NAMALWA (cell line): ENCODE results near the gene CRACR2A.

ENCODE experiments used
- DNase-seq: peaks from one replicate; pipeline ENCODE4 v3.0.0-alpha.2; 2015; ENCODE audit warnings: low spot score

The CRACR2A gene

DNA sequence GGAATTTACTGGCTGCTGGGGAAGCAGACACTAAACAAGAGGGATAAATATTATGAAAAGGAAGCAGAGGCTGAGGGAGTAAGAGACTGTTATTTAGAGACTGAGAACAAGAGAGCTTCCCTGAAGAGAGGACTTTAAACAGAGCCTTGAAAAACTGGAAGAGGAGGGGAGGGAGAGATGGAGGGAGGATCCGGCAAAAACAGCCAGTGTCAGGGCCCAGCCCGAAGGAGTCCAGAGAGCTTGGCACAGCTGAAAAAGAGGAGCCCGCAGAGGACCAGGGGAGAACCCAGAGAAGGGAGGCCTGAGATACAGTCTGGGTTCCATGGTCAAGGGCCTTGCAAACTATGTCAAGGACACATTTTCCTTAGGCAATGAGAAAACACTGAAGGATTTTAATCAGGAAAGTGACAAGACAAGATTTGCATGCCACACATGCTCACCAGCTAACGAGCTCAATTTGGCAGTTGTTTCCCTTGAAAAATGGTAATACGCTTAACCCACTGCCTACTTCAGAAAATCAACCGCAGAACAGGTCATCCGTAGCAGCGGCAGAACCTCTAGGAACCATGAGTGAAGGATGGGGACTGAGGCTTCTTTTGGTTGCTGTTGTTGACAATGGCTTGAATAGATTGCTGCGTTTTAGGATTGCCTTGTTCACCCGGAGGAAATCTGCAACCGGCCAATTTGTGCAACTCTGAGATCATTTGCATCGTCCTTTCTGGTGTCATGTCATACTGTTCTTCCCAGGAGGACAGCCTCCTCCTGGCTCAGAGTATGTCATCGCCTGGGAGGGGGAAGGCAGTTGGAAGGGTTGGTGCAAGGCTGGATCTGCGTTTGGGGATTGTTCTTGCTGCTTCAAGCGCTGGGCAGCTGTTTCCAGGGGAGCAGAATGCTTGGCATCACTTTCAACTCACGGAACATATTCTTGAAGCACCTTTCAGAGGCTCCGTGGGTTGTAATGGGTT lies 153.7 kb downstream of the CRACR2A start:
- DNase-seq: no peak

DNA sequence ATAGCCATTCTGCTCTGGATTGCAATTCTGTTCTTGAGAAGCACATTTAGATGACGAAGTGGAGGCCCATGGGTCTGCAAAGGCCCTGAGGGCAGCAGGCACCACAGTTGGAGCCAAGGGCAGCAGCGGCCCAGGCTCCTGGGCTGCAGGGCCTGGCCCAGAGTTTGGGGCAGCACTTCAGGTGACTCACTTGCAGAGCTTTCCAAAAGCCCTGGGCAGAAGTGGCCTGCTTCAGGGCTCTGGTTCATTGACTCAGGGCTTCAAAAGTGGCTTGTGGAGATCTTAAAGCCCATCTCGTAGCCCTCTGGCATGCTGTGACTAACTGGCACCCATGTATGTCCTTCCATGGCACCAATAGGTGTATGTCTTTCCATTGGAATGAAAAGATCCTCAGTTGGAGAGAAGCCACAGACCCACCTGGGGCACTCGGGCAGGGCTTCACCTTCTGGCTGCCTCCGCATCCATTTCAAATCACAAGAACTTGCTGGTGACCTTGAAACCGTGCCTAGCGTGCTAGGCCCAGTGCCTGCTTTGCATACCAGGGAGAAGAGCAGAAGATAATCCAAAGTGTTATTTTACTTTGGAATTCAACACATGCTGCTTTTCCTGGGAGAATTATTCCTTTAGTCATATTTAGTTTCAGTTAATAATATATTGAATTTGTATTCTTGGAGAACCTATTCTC lies 155.2 kb downstream of the CRACR2A start:
- no peak for DNase-seq

DNA sequence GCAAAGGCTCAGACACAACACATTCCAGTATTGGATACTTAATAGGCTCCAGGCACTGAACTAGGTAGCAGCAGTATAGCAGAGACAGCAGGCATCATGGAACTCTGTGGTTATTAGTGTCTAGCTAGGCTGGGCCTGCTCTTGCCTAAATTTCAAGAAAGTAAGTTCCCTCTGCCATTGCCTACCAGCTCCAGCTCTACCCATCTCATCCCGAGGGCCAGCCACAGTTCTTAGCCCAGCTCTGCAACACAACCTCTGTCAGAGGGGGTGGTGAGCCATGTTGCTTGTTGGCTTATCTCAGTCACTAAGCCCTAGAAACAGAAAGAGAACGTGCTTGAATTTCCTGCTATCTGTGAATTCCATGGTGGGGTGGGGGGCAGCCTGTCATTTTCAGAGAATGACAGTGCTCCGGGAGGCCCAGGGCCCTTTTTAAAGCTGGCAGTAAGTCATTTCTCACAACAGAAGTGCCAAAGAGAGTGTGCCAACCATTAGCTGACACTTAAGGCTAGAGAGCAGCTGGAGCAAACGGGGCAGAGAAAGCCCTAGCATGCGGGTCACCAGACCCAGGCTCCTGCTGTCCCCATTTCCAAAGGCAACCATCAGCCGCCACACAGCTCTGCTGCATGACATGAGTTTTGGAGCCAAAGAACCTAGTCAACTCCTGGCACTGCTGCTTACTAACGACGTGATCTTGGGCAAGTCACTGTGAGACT lies 156.1 kb downstream of the CRACR2A start:
- no peak for DNase-seq

DNA sequence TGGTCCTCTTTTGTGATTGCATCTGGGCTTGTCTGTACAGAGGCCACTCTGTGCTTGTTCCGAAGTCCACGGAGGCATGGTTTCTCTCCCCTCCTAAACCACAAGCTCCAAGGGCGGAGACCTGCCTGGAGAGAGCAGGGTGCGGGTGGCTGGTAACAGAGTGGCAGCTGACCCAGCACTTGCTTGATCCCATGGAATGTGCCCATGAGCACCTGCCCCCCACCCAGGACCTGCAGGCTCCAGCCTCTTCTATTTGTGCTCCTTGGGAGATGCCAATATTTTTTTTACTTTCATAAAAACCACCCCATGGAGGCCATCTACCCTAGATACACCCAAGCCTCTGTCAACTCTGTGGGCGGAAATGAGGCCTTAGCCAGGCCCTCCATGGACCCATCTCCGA lies 157.2 kb downstream of the CRACR2A start:
- no peak for DNase-seq

DNA sequence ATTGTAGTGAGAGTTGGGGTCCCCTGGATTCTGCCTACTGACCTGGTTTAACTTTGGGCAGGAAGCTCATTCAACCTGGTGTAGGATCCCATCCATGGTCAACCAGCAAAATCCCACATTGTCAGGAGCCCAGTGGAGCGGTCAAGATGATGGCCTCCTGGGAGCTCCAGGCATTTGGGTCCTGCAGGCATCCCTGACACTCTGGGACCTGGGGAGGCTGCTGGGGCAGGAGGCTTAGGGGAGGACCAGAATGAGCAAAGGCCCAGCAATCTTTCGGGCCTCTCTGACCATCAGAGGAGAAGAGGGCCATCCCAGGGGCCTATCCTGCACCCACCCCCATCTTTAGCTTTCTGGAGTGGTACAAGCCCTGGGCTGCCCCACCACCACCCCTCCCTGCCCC lies 157.9 kb downstream of the CRACR2A start:
- DNase-seq: no peak

DNA sequence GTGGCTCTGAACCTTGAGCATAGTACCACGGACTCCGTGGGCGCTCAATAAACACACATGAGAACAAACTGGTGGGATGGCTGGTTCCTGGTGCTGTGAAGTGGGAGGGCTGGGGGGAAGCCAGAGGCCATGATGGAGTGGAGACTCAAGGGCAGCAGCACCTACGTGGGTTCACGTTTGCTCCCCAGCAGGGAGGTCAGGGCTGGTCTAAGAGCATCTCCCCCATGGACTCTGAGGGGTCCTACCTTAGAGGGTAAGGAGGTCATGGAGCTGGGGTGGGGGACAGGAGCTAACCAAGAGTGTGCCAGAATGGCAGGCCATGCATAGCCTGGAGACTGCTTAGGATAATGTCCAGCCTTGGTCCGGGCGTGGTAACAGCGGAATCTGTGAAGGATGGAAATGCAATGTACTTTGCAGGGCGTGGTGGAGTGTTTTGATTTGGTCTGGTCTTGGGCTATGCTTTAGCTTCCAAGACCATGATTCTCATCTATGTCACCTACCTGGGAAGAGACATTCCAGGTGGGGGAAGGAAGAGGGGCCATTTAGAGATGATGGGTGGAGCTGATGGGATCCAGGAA lies 158.9 kb downstream of the CRACR2A start:
- no peak for DNase-seq

DNA sequence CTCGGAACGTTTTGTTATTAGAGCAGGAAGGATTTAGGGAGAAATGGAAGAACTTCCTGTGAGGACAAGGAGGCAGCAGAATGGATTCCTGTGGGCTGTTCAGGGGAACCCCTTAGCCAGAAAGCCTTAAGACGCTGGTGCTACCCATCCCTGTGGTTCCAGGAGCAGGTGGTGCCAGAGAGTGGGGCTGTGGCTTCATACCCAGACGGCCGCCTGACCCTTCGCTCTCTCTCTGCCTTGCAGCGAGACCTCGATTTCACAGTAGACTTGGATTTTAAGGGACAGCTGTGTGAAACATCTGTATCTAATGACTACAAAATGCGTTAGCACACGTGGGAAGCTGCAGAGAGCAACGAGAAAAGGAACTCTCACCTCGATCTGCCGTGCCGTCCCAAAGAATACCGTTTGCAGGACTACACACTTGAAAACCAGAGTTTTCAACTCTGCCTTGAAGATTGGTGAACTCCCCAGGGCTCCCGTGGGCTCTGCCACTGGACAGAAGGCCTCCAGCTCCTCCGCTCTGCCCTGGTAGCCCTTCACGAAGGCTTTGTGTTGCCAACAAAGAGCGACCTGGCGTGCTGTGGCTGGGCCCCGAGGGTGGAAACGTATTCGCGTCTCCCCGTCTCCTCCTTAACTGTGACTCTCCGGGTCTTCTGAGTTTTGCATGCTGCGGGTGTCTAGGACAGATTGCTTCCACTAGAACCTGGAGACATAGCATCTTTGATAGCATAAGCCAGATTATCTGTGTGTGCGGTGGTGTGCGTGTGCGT lies 159.9 kb downstream of the CRACR2A start:
- DNase-seq: no peak

DNA sequence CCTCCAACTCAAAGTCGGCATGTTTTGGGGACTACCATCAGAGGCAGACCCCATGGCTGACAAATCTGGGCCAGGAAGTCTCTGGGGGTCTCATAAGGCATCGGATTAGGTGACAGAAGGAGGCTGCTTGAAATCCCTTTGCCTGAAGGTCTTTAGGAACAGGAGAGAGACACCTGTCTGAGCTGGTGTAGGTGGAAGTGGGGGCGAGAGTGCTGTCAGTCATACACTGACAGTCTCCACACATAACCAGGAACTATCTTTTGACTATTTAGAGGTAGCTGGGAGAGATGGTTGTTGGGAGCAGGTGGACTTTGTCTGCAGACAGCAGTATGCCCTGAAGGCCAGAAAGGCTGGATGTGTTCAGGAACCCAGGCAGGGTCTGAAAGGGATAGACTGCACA lies 163.2 kb downstream of the CRACR2A start:
- no peak for DNase-seq

DNA sequence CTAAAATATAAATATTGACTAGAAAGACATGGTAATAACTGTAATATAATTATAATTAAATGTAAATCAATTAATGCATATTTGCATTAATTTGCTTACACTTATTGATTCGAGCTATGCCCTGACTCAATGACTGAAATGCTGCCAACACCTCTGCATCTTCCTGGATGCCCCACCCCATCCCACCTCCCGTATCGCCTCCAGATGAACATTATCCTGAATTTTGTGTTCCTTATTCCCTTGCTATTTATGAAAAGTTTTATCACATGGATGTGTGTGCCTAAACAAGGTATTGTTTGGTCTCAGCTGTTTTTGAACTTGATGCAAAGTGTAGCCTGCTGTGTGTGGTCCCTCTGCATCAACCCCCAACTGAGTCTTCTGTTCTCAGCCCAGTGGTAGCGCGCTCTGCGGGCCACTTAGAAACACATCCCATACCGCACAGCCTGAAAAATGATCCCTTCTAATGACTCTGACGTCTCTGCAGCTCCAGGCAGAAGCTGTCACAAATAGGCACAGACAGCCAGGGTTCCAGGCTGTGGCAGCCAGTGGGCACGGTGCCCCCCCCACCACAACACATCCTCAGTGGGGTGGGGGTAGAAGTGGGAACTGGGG lies 165.4 kb downstream of the CRACR2A start:
- DNase-seq: no peak

DNA sequence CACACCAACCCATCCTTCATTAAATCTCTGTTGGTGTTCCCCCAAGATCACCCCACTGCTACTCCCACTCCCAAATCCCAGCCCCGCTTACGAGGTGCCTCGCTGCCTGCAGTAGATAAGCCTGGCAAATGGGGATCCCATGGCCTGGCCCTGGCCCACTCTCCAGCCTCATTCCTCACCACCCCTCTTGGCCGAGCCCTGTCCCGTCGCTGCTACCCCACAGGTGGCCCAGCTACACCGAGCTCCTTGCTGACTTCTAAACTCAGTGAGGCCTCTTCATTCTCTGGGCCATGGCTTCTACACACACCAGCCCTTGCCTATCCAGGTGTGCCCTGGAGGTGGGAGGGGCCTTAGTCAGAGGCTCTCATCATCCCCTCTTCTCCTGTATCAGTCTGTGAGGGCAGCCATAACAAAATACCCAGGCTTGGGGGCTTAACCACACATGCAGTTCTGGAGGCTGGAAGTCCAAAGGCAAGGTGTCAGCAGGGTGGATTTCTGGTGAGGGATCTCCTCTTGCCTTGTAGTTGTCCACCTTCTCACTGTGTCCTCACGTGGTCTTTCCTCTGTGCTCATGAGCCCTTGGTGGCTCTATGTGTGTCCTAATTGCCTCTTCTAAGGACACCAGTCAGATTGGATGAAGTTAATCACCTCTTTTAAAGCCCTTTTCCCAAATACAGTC lies 169.1 kb downstream of the CRACR2A start:
- DNase-seq: no peak

DNA sequence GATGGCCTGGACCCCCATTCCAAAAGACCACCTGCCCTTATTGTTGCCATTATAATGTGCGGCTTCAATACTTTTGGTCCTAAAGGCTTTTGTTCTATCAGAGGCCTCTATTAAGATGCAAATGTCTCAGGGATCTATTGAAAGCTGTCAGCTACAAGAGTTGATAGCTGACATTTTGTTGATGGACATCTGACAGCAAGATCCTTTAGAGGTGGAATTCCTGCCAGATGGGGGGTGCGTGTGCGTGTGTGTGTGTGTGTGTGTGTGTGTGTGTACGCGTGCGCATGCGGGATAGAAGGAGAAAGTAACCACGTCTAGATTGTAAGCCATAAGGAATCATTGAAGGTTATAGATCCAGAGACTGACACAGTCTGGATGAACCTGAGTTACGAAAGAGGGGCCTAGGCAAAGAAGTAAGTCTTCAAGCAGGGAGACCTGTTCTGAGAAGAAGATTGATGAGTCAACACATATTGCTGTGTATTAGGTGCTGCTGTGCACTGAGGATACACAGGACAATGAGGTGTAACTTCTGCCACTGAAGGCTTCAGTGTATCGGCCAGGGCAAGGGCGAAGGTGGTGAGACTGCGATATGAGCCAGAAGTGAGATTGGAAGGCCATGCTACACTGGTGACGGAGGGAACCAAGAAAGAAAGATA lies 172.7 kb downstream of the CRACR2A start:
- no peak for DNase-seq

DNA sequence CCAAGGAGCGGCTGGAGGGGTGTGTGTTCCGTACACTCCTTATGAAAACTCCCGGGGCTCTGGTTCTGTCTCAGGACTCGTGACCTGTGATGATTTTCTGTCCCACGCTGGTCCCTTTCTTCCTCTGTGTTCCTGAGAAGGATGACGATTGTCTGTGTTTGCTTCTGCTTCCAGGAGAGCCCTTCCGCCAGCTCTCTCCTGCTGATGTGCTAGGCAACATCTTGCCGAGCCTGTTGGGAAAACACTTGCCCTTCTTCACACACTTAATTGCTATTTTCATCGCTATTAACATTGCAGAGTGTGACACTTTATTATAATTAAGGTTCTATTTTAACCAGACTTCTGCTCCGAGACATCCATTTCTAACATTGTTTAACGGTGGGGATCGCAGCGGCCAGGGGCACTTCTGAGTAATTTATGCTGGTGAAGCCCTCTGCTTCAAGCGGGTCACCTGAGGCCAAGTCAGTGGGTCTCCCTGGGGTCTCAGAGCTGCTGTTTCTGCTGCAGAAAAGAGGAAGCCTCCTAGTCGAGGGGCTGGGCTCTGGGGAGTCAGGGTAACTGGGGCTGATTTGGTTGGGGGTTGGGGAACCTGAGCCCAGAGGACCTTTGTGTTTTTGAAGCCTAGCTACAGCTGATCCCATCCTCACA lies 173.3 kb downstream of the CRACR2A start:
- no peak for DNase-seq

DNA sequence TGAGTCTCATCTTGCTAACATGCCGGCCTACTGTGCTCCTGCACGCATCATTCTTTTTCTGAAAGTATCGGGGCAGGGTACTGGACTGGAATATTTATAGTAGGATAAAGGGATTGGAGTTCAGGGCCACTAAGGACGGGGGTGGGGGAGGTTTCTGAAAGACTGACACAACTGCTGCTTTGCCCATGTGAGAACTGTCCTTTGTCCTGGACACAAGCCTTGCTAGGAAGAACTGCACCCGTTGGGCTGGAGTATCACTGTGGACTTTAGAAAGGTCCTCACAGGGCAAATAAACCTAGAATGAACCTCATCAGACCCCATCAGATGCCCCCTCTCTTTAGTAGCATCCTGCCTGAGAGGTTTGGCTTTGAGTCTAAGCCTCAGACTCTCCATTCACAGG lies 174.4 kb downstream of the CRACR2A start:
- no peak for DNase-seq

DNA sequence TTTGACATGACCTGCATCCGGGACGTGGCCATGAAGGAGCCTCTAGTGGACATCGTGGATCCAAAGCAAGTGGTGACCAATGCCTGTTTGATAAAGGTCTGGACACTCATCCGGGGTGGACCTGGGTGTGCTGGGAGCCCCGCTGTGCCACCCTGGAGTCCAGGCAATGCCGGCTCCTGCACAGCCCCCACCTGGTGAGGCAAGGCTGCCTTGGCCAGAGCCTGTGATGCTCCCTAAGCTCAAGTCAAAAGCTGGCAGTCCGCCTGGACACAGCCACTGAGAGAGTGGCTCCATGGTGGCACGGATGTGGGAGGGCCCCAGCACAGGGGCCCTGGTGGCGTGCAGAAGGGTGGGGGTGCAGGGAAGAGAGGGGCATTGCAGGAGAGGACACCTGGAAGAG lies 176.0 kb downstream of the CRACR2A start:
- DNase-seq: no peak

DNA sequence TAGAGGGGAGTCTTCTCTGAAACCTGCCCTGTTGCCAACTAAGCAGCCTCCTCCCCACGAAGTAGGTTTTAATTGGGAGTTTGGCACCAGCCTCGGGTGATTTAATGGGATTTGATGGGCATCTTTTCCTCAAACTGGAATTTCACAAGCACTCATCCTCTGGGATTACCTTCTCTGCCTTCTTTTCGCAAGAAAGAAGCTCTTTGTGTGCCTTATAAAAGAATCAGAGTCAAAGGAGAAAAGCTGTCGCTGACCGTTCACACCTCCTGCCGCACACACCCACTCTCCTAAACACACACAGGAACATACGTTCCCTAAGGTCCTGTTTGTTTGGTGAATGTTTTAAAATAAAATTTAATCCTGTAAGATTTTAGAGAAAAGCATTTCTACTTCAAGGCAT lies 177.9 kb downstream of the CRACR2A start:
- no peak for DNase-seq

DNA sequence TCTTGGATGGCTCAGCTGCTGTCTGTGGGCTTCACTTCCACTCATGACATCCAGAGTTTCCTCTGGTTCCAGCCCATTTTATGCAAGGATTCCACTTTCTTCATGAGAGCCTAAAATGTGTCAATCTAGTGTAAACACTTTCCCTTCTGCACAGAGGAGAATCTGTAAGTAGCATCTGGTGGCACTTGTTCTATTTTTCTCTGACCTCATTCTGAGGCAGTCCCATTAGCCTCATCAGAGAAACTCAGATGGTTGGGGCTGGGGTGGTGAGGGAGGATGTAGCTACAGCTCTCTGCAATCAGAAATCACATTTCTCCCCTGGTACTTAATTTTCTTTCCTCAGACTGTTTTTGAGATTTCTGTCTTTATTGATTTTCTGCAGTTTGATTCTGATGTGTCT lies 180.3 kb downstream of the CRACR2A start:
- no peak for DNase-seq

DNA sequence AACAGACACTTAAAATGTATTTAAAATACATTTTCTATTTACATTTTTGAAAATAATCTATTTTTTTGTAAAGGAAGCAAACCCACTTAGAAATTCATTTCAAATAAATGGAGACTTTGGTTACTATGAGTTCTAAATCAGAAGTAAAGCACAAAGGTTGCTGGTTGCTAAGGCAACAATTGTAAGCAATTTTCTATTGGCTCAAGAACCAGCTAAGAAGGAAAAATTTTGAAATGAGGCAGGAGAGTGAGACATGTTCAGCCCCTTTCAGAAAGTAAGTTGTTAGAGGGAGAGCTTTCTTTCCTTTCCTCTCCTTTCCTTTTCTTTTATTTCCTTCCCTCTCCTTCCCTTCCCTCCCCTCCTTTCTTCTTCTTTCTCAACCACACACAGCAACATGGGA lies 181.2 kb downstream of the CRACR2A start:
- no peak for DNase-seq

DNA sequence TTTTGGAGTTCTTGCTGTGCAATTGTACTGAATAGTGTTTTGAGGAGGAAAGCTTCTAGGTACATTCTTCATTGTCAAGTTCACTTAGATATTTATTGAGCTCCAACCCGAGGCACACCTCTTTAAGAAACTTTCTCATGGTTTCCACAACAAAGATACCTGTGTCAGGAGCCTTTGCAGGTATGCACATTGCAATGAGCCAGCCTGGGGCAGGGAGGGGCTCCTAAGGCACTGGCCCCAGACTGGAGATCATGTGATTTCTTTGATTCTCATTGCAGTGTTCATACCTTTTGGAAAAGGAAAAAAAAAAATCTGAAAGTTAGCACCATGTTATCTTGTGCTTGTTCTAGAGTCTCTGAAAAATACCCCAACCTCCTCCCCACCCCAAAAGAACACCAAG lies 181.6 kb downstream of the CRACR2A start:
- DNase-seq: no peak

DNA sequence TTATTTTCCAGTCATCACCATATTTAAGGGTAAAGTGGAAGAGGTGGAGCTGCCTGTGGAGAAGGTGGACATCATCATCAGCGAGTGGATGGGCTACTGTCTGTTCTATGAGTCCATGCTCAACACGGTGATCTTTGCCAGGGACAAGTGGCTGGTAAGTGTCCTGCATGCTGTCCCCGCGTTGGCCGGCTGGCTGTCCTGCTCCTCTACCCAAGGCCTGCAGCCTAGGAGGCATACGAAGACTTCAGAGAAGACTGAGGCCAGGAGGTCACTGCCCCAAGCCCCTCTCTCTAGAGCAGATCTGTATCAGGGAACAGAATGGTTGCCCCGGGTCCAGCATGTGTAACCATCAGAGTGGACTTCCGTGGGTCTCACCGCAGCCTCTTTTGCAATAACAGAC lies 184.2 kb downstream of the CRACR2A start:
- no peak for DNase-seq

DNA sequence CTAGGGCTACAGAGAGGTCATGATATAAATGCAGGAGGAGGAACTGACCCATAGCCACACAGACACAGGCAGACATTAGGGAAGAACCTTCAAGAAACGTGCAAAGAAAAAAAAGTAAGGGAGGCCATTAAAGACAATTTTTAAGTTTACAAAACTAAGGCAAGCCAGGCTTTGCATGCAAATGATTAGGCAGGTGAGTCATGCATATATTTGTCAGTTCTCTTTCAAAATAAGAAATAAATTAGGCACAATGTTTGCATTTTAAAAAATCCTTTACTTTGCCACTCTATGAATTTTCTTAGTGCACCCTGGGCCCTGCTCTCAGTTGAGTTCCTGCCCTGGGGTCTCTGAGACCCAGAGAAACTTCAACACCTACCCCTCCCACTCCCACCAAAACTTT lies 186.9 kb downstream of the CRACR2A start:
- no peak for DNase-seq
